Non-pigmented ciliary epithelial cell (primary cell): ENCODE measurements around the gene HABP4.

Experiments
- DNase-seq: peaks from one replicate; pipeline ENCODE4 v3.0.0-alpha.2; 2010; ENCODE audit warnings: low read depth

The HABP4 gene

DNA sequence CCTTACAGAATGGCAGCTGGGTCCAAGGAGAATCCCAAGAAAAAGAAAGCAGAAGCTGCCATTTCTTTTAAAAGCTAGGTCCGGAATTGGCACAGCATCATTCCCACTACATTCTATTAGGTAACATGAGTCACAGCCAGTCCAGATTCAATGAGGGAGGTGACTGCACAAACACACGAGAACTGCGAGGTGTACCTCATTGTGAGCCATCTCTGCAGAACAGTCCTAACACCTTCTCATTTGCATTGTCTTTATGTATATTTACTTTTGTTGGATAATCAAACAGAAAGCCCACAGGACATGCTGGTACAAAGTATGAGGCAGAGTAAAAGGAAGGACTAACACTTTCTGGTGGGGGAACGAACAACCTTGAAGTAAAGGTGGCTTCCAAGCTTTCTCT lies 14.6 kb upstream of the HABP4 start:
- DNase-seq: no peak

DNA sequence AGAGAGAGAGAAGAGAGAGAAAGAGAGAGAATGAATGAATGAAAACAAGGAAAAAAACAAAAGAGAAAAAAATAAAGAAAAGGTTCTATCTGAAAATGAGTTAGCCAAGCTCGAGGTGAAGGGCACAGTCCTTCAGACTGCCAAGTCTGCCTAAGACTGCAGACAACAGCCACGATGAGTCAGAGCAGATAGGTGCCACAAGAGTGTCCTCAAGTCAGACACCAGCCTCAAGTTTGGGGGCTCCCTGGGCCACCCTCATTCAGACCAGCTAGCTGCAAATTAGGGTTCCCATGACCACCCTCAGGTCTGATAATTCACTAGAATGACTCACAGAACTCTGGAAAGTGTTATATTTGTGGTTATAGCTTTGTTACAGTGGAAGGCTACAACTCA lies 13.9 kb upstream of the HABP4 start:
- DNase-seq: no peak

DNA sequence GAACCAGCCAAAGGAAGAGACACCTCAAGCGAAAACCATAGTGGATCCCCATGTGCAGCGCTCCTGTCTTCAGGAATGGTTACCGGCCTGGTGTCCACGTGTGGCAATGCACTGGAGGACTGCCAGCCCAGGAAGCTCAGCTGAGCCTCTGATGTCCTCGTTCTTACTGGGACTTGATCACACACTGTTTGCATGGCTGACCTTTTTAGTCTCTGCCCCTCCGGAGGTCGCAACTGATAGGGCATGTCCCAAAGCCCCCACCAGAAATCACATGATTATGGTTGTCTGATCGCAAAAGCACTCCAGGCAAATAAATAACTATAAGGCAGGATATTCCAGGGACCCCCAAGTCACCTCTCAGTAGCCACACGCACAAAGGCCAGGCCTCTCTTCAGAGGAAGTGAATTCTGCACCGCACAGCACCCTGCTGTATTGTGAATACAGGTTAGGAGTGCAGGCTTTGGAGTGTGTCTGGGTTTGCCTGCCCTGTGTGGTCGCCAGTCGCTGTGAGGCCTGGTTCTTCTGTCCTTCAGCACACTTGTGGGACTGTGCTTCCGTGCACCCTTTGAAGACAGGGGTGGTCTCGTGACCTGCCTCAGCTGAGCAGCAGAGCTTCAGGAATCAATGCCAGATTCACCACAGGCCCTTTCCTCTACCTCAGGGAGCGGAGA lies 13.4 kb upstream of the HABP4 start:
- DNase-seq: no peak

DNA sequence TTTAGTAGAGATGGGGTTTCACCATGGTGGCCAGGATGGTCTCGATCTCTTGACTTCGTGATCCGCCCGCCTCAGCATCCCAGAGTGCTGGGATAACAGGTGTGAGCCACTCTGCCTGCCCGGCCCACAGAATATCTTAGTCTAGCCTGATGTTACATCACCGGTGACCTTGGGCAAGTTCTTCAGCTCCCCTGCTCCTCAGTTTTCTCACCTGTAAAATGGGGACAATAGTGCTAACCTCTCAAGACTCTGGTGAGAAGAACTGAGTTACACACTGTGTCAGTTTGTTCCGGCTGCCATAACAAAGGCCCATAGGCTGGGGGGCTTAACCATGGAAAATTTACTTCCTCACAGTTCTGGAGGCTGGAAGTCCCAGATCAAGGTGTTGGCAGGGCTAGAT lies 12.5 kb upstream of the HABP4 start:
- DNase-seq: no peak

DNA sequence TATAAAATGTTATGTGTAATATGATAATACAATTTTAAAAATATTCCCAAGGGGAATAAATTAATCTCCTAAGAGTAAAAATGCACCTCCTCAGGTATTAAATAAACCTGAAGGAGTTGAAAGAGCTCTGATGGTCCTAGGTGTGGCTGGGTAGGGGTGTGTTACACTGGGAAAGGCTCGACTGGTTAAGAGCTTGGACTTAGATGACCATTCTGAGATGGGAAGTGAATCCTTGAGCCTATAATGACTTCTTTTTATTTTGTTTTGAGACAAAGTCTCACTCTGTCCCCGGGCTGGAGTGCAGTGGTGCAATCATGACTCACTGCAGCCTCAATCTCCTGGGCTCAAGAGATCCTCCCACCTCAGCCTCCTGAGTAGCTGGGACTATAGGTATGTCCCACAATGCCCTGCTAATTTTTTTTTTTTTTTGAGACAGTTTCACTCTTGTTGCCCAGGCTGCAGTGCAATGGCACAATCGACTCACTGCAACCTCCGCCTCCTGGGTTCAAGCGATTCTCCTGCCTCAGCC lies 9.2 kb upstream of the HABP4 start:
- DNase-seq: no peak

DNA sequence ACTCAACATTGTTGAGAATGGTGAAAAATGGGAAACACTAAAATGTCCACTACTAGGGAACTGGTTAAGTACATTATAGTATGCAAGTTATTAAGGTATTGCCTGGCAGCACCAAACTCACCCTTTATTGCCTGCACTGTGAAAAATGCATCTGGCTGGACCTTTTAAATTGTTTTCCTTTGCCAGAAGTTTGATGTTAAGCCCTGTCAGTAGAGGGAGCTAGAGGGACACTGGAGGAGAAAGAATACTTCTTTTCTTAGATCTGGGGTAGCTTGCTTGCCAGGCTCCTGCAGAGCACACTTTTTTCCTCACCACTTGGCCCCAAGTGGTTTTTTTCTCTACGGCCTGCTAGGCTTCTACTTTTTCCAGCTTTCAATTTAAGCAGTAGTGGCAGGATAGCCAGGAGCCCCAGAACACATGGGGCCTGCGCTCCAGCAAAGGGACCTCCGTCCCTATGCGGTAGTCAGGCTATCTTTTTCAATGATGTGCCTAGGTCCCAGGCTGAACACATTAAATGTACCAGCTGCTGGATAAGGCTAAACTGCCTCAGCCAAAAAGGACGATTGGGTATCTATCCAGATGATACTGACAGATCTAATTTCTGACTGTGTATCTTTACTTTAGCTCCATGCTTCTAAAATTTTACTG lies 8.0 kb upstream of the HABP4 start:
- no peak for DNase-seq

DNA sequence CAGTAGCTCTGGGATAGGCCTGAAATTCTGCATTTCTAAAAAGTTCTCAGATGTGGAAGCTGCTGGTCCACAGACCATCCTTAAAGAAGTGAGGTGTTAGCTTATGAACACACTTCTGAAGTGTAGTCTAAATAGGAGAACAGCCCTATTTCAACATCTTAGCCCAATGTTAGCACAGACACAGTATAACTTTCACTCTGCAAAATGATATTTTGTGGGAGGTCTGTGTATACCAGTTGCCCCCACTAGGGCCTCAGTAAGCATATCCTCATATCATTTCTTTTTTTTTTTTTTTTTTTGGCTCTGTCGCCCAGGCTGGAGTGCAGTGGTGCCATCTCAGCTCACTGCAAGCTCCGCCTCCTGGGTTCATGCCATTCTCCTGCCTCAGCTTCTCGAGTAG lies 7.5 kb upstream of the HABP4 start:
- no peak for DNase-seq

DNA sequence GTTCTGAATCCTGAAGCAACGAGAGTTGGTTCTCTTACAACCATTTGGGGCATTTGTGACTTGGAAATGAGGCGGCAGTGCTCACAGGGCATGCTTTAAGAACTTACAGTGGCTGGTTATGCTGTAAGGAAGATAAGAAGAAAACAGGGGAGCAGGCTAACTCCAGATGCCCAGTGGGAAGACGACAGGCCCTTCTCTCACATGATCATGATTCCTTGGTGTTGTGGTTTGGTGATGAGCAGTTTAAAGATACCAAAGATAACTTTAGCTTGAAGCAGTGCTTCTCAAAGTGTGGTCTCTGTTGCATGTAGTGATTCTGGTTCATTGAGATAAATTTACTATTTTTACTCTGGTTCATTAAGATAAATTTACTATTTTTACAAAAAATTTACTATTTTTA lies 2.6 kb upstream of the HABP4 start:
- DNase-seq: no peak

DNA sequence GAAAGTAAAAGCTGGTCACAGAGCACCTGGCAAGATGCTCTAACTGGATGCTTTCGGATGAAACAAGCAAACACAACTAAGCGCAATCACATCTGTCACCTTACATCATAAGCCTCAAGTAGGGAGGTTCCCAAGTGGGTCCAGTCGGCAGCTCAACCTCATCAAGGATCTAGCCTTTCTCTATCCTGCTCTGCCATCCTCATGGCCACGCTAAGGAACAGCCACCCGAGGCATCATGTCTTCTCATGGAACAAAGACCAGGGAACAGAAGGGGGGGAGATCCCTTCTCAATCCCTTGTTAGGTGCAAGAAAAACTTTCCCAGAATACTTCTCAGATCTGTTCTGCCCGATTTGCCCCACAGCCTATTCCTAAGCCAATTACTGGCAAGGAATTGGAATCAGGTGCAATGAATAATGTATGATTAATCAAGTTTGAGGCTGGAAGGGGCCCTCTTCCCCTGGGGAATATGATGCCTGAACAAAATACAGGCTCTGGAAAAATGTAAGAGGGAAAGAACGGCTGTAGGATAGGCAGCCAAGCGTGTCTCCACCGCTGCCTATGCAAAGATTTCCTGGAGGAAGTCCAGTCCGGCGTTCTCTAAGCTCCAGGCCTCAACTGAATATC lies 1.3 kb upstream of the HABP4 start:
- no peak for DNase-seq

DNA sequence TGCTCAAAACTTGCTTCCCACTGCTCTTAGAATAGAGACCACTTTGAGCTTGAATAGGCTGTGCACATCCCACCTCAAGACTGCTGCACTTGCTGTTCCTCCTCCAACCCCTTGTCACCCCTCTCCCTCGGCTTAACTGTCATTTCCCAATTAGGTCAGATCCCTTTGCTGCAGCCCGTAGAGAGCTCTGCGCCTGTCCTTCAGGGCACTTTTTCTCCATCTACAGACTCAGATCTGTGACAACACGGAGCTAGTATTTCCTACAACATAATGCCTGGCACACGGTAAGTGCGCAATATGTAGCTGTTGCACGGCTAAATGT lies 485 bp upstream of the HABP4 start:
- DNase-seq: no peak

DNA sequence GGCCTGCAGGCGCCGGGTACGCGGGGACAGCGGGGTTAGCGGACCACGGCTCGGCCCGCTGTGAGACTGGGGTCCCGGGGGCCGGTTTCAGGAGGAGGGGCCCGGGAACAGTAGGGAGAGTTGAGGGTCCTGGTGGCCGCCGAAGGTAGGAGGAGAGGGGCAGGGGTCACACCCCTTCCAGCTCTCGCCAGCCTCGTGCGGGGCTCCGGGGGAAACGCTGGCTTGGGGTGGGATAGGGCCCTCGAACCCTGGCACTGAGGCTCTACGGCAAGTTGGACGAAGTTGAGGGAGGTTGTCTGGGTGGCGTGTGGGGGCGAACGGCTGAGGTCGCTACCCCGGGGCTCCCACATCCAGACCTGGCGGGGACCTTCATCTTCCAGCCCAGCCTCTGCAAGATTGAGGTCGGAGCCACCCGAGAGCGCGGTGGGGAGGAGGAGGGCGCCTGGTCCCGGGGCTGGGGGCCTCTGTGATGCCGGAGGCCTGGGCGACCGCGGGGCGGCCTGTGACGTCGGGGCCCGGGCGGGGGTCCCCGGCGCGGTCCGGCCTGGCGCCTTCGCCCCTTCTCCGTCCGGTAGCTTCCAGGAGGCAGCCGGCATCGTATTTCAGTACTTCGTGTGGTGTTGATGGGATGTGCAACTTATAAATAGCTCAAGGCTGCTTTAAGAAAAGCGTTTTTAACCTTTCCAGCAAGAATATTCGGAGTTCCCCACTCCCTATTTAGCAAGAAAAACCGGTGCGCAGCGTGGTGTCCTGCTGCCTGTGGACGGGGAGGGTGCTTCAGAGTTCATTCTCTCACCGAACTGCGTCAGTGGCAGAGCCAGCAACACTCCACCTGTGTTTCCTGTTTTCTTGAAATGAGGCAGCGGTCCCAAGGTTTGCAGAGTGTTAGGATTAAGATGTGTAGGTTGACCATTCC lies 902 bp downstream of the HABP4 start:
- DNase-seq: no peak

DNA sequence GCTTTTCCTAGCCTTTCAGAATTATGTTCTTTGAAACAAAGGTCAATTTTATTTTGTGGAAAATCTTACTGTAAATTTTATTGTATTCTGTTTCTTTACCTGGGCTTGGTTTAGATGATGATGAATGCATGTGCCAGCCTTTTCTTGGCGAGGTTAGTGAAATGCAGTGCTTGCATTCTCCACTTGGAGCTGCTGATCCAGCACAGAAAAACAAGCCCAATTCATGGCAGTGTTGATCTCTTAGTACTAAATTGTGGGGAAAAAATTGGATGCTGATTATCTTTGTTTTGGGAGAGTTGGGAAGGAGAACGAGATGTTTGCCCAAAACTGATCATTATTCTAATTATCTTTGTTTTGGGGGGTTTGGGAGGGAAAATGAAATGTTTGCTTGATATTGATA lies 3.7 kb downstream of the HABP4 start:
- no peak for DNase-seq

DNA sequence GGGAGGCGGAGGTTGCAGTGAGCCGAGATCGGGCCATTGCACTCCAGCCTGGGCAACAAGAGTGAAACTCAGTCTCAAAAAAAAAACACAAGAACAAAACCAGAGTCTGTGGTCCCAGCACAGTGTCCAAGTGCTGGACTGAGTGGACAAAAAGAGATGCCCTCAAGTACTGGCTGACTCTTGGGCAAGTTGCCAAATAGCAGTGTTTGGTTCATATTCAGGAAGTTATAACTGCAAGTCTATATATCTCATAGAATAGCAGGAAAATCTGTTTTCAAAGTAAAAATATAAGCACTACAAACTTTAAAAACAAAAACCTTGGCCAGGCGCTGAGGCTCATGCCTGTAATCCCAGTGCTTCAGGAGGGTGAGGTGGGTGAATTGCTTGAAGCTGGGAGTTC lies 7.3 kb downstream of the HABP4 start:
- DNase-seq: no peak

DNA sequence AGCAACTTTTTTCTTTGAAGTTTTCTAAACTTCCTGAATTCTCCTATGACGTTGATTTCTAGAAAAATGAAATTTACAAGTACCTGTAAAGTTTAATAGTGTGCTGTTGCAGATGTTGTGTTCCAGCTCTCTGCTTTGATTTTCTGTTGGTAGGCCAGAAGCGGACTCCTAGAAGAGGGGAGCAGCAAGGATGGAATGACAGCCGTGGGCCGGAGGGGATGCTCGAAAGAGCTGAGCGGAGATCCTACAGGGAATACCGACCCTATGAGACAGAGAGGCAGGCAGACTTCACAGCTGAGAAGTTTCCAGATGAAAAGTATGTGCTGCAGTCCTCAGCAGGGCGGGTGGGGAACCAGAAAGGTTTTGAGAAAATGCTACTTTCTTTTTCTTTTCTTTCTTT lies 8.3 kb downstream of the HABP4 start:
- no peak for DNase-seq

DNA sequence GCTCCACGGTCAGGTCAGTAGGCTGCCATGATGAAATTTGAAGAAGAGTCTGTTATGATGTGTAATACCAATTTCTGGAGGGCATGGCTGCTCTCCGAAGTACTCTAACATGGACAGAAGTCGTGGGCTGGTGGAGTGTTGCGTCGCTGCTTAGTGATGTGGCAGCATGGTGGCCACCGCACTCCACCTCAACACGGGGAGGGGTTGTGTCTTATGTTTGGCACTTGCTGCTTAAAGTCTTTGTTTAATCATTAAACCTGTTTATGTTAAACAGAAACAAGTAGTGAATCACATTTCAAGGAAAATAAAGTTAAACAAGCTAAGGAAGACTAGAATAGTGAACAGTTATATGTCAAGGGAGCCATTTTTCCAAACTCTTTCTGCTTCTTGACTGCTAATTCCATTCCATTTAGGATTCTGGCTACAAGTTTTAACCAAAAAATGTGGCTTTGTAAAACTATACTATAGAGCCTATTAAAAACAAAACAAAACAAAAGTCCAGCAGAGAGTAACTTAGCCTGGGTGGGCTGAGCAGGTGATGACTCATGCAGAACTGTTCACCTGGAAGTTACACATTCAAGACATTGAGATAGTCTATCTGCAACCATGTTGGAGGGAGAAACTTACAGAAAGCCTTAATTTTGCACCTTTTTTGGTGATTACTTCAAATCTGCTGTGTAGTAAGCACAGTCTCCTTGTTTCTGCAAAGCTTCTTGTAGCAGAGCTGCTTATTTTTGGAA lies 9.5 kb downstream of the HABP4 start:
- DNase-seq: no peak

DNA sequence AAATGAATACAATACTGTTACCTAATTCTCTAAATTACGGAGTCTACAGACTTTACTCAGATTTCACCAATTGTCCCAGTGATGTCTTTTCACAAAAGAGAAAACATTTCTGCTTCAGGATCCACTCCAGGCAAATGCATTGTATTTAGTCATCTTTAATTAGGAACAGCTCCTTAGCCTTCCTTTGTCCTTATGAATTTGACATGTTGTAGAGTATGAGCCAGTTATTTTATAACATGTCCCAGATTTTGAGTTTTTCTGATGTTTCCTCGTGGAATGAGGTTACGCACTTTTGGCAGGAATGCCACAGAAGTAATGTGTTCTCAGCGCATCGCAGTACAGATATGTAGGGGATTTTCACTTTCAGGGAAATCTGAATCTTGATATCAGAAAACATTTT lies 10.5 kb downstream of the HABP4 start:
- DNase-seq: no peak

DNA sequence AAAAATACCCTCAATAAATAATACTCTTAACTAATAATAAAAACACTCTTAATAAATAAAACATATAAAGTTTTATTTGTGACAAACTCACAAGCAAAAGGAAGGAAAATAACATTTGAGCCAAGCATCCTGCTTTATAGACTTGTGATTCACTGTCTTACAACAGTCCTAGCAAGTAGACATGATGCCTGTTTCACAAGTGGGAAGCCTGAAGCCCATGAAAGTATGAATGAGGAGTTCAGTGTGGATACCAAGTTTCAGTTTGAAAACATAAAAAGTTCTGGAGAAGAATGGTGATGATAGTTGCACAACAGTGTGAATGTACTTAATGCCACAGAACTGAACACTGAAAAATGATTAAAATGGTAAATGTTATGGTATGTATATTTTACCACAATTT lies 10.9 kb downstream of the HABP4 start:
- DNase-seq: no peak

DNA sequence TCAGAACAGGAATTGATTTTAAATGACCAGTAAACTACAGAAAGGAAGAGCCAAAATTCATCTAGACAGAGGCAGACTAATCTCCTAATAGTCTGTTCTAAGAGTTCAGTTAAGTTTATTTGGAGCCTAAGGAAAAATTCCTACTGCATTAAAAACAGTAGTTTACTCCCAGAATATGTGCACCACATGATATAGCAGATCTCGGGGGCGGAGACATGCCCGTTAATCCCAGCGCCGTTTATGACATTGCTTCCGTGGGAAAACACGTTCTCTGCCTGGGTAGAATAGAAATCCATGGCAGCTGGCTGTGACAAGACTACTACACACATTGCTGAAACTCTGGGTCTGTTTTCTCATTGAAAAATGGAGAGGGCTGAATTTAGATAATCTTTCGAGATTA lies 11.4 kb downstream of the HABP4 start:
- no peak for DNase-seq

DNA sequence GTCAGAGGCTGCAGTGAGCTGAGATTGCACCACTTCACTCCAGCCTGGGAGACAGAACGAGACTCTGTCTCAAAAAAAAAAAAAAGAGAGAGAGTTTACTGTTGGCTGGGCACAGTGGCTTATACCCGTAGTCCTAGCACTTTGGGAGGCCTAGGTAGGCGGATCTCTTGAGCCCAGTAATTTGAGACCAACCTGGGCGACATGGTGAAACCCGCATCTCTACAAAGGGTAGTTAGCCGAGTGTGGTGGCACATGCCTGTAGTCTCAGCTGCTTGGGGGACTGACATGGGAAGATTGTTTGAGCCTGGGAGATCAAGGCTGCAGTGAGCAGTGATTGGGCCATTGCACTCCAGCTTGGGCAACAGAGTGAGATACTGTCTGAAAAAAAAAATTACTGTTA lies 12.6 kb downstream of the HABP4 start:
- DNase-seq: no peak

DNA sequence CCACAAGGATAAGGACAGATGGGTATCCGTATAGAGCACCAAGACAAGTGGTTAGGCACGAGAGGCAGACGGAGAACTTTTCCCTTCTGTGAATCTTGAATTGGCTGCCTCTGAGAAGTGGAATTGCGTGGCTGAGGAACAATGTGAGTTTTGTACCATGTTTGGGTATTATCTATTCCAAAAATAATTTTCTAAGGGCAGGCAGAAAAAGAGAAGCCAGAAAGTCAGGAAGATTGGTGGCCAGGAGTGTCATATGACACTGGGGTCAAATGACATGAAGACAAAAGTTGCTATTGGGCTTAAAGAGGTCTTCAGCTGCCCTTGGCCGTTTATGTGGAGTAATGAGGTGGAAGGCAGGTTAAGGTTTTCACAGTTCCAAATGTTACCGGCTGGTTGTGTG lies 14.5 kb downstream of the HABP4 start:
- DNase-seq: no peak

DNA sequence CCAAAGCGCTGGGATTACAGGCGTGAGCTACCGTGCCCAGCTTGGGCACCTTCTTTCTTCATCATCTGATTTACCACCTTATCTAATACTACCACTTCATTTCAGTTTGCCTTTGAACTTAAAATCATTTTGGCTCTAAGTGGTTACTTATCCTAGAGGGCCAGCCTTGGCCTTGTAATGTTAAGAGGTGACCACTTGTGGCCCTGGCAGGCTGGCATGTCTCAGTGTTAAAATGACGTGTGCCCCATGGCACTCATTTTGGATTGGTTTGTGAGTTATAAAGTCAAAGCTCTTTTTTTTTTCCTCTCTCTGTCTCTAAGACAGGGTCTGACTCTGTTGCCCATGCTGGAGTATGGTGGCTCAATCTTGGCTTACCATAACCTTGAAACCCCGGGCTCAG lies 17.8 kb downstream of the HABP4 start:
- no peak for DNase-seq

DNA sequence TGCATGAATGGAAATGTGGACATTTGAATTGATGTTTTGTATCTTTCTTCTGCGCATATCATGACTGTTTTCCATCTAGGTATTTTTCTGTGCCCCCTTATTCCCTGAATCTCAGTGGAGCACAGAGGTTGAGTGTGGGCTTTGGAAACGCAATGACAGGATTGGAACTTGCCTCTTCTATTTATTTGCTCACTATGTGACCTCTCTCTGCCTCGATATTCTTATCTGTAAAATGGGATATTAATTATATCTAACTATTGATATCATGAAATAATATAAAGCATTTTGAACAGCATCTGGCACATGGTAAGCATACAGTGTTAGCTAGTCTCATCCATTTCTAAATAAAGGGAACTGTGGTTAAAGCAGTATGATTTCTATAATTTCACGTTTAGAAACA lies 26.0 kb downstream of the HABP4 start:
- no peak for DNase-seq
